H1 (cell line): Measurements from ENCODE around the gene ZNF396. TPM values are rescaled to one million over a fixed set of nuclear protein-coding genes. Genes with fewer than 3 reads are reported as not detected.
A peak's percentile ranks its signal among the peaks of the same experiment; 100 is the strongest.

Source experiments
- ASH2L ChIP-seq: fragments of 200-600, 300-600 bp; sonication (generic); IDR thresholded peaks from one replicate; pipeline ENCODE4 v1.7.1; 2017; ENCODE audit warnings: low read length
- EP300 ChIP-seq, 2 experiments: IDR thresholded peaks; 1 replicate in 1 of 2; 2 replicates in 1 of 2; pipeline ENCODE4 v1.6.1; 2011 to 2012; ENCODE audit warnings: low read depth in 2 of 2, low read length in 2 of 2, mild to moderate bottlenecking in 2 of 2, borderline replicate concordance in 1 of 2, inconsistent platforms in 1 of 2, moderate library complexity in 1 of 2
- GABPA ChIP-seq: IDR thresholded peaks from 2 replicates; pipeline ENCODE4 v1.6.1; 2011; ENCODE audit warnings: mild to moderate bottlenecking, low read length, moderate library complexity, borderline replicate concordance; ENCODE audit not compliant: insufficient read depth
- KDM4A ChIP-seq: IDR thresholded peaks from one replicate; pipeline ENCODE4 v1.7.1; 2012; ENCODE audit warnings: low read depth, mild to moderate bottlenecking, moderate library complexity, low read length, inconsistent platforms; ENCODE audit not compliant: severe bottlenecking
- SAP30 ChIP-seq: fragments of 300-600 bp; sonication (generic); IDR thresholded peaks from 2 replicates; pipeline ENCODE4 v1.7.1; 2012; ENCODE audit warnings: low read length, moderate library complexity, mild to moderate bottlenecking, inconsistent platforms; ENCODE audit not compliant: insufficient read depth, insufficient replicate concordance
- polyA plus RNA-seq, 7 experiments: library from polyadenylated mRNA; depleted of rRNA in 3 of 7; stranded (reverse) in 5 of 7; unstranded in 2 of 7; fragments of >200 nt in 5 of 7; fragments of 200-250 nt in 2 of 7; gene quantifications; 1 replicate in 5 of 7; 2 replicates in 1 of 7; 4 replicates in 1 of 7; pipeline versions ENCODE4 v1.2.1 to v1.2.3, GENCODE V29; 2011 to 2013; ENCODE audit warnings: missing spikeins in 2 of 7, mixed read lengths in 2 of 7
- total RNA-seq: library from RNA; stranded (reverse); fragmentation: NEBNext Ultra II Directional; extraction: Animal tissue kit (Norgen Biotek cat#: 25700); gene quantifications from 2 replicates; pipeline ENCODE4 v1.2.1, GENCODE V29; 2021
- TF ChIP-seq, protein P1 (sequence below): IDR thresholded peaks from 2 replicates; pipeline ENCODE4 v1.6.1; 2012; ENCODE audit warnings: inconsistent platforms

The ZNF396 gene
- total and polyA plus RNA-seq, 2 of the 8 experiments (the other 6 are each of a cell fraction or from before 2014, with no cell fraction given), result 0.44 to 0.74 TPM

GRCh38 chr18:35376742-35377695, at the start of gene ZNF396 (continued):
- peak; percentile 91 for TF ChIP-seq GABPA
- TF ChIP-seq ASH2L, result peak; percentile 100
- peak; percentile 44 for TF ChIP-seq SAP30
- TF ChIP-seq, protein P1, sequence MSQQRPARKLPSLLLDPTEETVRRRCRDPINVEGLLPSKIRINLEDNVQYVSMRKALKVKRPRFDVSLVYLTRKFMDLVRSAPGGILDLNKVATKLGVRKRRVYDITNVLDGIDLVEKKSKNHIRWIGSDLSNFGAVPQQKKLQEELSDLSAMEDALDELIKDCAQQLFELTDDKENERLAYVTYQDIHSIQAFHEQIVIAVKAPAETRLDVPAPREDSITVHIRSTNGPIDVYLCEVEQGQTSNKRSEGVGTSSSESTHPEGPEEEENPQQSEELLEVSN, result peak; percentile 17
- TF ChIP-seq KDM4A, result peak; percentile 95
- 0 out of 3 replicates have a peak, but pooled peaks of 1 of the 2 experiments have one; percentile 15 for TF ChIP-seq EP300 (IDR thresholded peaks at IDR 0.05; ENCODE audit: borderline replicate concordance in 1 of 2, low read depth in 2 of 2, low read length in 2 of 2)
